COLO829 (cell line): Measurements from ENCODE around the gene TMSB15C.

Experiments used
- DNase-seq: peaks from one replicate; pipeline ENCODE4 v3.0.0; 2012; ENCODE audit warnings: low spot score

TMSB15C gene

GRCh38 chrX:104045642-104046041 lies 30.4 kb downstream of the TMSB15C start:
- DNase-seq, result no peak

GRCh38 chrX:104041003-104041402 lies 35.0 kb downstream of the TMSB15C start:
- no peak for DNase-seq

- DNase-seq, result no peak
Measured at GRCh38 chrX:104039689-104040505, 36.1 kb downstream of the TMSB15C start, which contains the start of gene H2BW2. H2BW2 (plus strand) TSS chrX:104039956; CDS start chrX:104039995, 39 bp downstream.
